ENCODE results near the gene BZW2.
A peak's percentile ranks its signal among the peaks of the same experiment; 100 is the strongest.
"Not testable (repeated sequence)": the region's sequence is repeated elsewhere in the genome, so short reads cannot be mapped to it uniquely, and the experiment has no call there.

Gene BZW2

GRCh38 chr7:16646472-16647072 is 591 bp downstream of the BZW2 start:
- peak; percentile 16 for DNase-seq (ENCODE audit: low spot score)

- DNase-seq (ENCODE audit: low spot score), result no peak
These were observed 1.5 kb downstream of the BZW2 start for GRCh38 chr7:16647435-16647960.

DNA sequence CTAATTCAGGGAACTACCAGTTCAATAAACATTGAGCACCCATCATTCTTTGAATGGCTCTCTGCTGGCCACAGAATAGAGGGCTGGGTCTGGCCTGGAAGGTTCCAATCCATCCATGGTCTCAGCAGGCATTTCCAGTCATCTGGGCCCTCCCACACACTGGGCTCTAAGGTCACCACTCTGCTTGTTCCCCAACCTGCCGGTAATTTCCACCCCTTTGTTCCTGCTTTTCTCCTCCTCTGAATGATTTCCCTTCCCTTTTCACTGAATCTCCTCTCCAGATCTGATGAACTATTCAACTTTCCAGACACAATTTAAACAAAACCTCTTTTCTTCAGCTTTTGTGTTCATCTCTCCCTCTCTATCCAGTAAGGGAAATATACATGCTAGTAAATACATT is 2.6 kb downstream of the BZW2 start:
- no peak for DNase-seq (ENCODE audit: low spot score)

GRCh38 chr7:16649196-16649595 is 3.2 kb downstream of the BZW2 start:
- DNase-seq (ENCODE audit: low spot score), result peak; percentile 49

DNA sequence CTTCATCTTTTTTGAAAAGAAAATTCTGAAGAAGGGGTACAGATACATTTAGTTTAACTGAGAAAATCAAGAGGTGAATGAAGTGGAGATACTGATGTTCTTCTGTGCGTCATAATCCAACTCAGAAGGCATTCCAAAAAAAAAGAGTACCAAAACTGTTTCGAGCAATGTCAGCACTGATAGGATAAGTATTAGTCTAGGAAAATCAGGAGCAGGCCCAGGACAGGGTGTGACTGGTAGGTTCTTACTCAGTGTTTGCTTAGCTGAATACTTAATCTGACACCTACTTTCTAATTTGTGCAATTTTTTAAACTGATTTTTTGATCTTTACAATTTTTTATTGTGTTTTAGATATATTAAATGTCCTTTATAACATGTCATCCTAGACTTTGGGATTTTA is 4.3 kb downstream of the BZW2 start:
- DNase-seq (ENCODE audit: low spot score), result no peak

DNA sequence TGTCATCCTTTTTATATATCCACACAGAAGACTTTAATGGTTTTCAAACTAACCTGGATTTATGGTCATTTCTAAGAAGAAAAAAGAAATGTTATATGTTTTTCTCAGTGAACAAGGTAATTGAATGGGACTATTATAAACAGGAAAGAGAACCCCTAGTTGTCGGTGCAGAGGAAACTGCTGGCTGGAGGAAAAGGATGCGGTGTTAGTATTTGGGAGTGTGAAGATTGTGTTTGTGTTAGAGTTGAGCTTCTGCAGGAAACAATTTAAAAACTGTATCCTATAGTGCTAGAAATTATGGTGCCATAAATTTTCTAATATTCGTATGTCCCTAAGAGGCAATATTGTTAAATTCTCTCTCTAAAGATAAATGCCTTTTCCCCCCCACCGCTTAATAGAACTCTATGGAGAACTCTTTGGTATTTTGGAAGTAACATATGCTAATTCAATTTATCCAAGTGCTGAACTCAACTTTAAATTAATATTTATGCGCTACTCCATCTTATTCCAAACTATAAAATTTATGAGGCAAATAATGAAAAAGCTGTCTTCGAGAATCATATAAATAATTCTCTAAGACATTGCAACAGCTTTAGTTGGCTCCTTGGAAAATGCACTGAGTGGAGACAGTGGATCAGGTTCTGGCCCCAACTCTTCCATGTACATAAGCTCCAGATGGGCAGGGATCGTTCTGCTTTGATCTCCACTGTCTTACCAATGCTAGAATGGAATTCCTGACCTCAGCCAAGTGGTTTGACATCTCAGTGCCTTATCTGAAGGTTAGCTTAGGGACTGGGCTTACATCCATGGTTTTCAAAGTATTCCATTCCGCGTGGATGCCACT is 5.6 kb downstream of the BZW2 start:
- DNase-seq (ENCODE audit: low spot score), result peak; percentile 10

GRCh38 chr7:16652240-16652583 is 6.2 kb downstream of the BZW2 start:
- DNase-seq (ENCODE audit: low spot score), result no peak

- no peak for DNase-seq (ENCODE audit: low spot score)
These were observed 6.9 kb downstream of the BZW2 start for GRCh38 chr7:16652888-16653287.

GRCh38 chr7:16655394-16655793 is 9.4 kb downstream of the BZW2 start:
- DNase-seq (ENCODE audit: low spot score), result no peak

DNA sequence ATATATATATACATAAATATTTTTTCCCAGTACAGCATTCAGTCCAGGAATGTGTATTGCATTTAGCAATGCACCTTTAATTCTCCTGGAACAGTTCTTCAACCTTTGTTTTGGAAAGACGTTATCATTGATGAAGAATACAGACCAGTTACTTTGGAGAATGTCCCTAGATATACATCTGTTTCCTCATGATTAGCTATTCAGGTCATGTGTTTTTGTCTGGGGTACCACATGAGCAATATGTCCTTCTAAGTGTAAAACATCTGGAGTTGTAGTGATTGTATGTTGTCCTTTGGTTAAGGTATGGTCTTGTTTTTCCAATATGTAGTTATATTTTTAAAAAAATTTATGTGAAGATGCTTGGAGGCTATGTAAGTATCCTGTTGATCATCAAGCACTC is 10.2 kb downstream of the BZW2 start:
- DNase-seq (ENCODE audit: low spot score), result no peak

DNA sequence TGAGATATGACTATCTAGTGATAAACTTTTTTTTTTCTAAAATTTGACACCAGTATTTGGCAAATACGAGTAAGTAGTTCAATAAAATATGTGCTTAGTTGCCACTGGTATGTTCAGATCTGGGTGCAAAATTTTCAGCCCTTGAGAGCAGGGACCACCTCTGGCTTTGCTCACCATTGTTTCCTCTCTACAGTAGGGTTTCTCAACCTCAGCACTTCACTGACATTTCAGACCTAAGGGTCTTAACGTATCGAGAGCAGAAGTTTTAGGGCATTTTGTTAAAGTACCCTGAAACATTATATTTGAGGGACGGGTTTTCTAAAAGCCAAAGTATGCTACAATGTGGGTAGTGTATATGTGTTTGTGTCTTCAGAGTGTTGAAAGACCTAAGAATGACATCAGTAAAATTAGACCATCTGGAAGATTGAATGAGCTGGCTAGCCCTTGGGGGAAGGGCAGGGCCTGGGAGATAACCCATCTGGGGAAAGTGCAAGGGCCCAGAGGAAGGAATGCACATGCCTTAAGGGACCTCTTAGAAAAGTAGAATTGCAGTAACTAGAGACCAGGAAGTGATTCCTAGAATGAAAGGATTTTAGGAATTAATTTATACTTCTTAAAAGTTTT is 11.8 kb downstream of the BZW2 start:
- DNase-seq (ENCODE audit: low spot score), result no peak

DNA sequence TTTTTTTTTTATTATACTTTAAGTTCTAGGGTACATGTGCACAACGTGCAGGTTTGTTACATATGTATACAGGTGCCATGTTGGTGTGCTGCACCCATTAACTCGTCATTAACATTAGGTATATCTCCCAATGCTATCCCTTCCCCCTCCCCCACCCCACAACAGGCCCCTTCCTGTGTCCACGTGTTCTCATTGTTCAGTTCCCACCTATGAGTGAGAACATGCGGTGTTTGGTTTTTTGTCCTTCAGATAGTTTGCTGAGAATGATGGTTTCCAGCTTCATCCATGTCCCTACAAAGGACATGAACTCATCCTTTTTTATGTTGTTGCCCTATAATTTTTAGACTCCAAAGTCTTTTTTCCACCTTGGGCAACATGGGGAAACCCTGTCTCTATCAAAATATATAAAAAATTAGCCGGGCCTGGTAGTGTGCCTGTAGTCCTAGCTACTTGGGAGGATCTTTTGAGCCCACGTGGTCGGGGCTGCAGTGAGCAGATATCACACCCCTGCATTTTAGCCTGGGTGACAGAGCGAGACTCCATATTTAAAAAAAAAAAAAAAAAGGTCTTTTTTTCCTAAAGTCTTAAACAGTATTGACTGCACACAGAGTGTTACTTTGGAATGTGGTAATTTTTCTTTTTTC is 14.0 kb downstream of the BZW2 start:
- not testable (repeated sequence) for DNase-seq (ENCODE audit: low spot score)

DNA sequence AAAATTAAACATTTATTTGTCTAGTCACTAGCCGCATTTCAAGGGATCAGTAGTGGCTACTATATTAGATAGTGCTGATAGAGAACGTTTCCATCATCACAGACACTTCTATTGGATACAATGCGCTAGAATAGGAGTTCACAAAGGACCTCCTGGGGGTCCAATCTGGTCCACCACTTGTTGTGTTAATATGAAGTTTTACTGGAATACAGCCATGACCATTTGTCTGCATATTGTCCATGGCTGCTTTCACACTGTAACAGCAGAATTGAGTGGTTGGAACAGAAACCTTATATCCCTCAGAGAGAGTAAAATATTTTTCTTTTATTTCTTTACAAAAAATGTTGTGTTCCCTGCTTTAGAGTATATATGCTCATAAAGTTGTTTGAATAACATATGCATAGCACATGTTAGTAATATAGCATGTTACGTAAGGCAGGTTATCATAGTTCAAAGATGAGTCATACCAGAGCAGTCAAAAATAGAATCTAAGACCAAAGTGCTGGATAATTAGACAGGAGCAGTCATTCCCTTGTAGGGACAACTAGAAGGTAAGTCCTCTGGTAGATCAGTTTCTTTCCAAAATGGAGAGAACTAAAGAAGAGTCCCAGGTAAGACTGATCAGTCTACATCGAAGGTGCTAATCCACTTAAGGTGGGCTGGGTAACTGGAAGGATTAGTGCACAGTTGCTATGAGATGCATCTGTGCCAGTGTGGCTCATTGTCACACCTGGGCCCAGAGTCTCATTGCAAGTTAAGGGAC is 14.9 kb downstream of the BZW2 start:
- DNase-seq (ENCODE audit: low spot score), result no peak

- DNase-seq (ENCODE audit: low spot score), result no peak
These were observed 15.9 kb downstream of the BZW2 start for GRCh38 chr7:16661924-16662323.

DNA sequence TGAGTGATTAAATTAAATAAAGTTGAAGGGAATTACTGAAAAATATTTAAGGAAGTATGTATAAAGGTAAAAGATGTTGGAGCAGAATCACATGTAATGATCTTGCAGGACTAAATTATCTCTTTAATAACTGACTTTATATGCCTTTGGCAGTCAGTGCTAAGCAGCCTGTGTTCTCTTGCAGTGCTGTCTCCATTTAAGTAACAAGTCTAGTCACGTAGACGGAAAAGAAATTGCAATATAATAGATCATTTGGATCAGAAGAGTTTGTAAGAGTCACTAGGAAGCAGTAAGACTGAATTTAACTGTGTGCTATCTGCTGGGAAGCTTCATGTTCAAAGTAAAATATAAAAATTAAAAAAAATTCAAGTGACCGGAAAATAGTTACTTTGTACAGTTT is 21.4 kb downstream of the BZW2 start:
- DNase-seq (ENCODE audit: low spot score), result no peak

GRCh38 chr7:16668049-16668858 is 22.3 kb downstream of the BZW2 start:
- DNase-seq (ENCODE audit: low spot score), result no peak

DNA sequence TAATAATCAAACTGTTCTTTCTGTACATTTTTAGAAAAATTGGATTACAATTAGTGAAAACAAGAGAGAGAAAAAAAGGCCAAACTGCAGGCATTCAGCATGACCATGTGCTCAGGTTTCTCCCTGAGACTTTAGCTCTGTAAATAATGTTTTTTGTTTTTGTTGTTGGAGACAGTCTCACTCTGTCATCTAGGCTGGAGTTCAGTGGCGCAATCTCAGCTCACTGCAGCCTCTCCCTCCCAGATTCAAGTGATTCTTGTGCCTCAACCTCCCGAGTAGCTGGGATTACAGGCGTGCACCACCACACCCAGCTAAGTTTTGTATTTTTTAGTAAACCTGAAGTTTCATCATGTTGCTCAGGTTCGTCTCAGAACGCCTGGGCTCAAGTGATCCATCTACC is 23.0 kb downstream of the BZW2 start:
- no peak for DNase-seq (ENCODE audit: low spot score)

DNA sequence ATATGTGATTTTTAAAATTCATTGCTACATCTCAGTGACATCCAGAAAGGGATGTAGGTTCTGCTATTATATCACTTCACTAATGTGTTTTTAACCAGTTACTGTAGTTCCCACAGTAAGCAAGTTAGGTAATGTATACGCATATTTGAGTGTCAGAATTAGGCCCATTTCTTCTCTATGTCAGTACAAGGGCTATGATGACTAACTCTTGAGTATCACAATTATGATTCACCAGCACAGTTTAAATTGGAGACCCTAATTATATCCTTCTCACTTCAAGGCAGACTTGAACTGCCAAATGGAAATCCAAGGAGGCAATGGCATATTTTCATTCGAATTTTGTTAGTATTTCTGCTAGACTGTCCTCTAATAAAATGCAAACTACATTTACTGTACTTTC is 23.6 kb downstream of the BZW2 start:
- DNase-seq (ENCODE audit: low spot score), result no peak

GRCh38 chr7:16670021-16670420 is 24.0 kb downstream of the BZW2 start:
- DNase-seq (ENCODE audit: low spot score), result no peak

DNA sequence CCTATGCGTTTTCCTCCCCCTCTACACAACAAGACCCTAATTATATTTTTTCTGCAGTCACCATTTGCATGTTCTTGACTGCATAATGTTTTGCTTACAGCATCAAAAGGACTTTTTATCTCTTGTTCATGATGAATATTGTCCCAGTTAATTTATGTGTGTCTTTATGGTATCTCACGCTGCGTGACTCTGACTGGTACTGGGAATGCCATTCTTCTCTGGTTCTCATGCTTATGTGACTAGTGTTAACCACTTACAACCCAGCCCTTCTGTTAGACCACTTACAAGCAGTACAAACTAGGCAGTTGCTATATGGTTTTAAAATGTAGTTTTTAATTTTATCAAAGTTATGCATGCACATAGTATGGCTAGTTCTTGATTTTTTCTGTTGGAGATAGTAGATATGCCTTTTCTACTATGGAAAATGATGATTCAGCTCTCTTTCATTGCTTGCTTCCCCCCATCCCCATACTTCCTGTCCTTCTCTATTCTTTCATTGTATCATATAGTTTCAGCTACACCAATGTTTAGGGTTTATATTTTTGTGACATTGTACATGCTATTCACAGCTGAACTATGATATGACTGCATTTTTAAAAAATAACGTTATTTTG is 24.9 kb downstream of the BZW2 start:
- no peak for DNase-seq (ENCODE audit: low spot score)

- no peak for DNase-seq (ENCODE audit: low spot score)
These were observed 25.8 kb downstream of the BZW2 start for GRCh38 chr7:16671811-16672210.

Data from kidney capillary endothelial cell (primary cell).